Colonic mucosa (tissue), 4 donors: Measurements from ENCODE around the gene LRP1B. TPM values are rescaled to one million over a fixed set of nuclear protein-coding genes. Genes with fewer than 3 reads are reported as not detected.

Experiments used
- DNase-seq: peaks from one replicate; pipeline ENCODE4 v3.0.0-alpha.2; 2020
- H3K27ac ChIP-seq: fragments of 200-600 bp; one replicate; pipeline ENCODE4 v1.8.0; 2021
- H3K27me3 ChIP-seq: fragments of 200-600 bp; one replicate; pipeline ENCODE4 v1.8.0; 2021
- H3K36me3 ChIP-seq: fragments of 200-600 bp; one replicate; pipeline ENCODE4 v1.8.0; 2021
- H3K4me1 ChIP-seq: fragments of 200-600 bp; one replicate; pipeline ENCODE4 v1.8.0; 2021; ENCODE audit warnings: mild to moderate bottlenecking
- H3K4me3 ChIP-seq: fragments of 200-600 bp; one replicate; pipeline ENCODE4 v1.8.0; 2021
- H3K9ac ChIP-seq, 2 donors: one replicate each; pipeline ENCODE4 v1.7.0; 2013; ENCODE audit warnings: control low read depth in 2 of 2, low read depth in 2 of 2, low read length in 2 of 2
- H3K9me3 ChIP-seq: fragments of 200-600 bp; one replicate; pipeline ENCODE4 v1.8.0; 2021
- CTCF ChIP-seq: fragments of 200-600 bp; IDR thresholded peaks from one replicate; pipeline ENCODE4 v1.8.0; 2022; ENCODE audit warnings: antibody characterized with exemption, mild to moderate bottlenecking
- intact Hi-C: fragments of 100-400 bp; cut with DNase I; formaldehyde crosslinking; loops from one replicate; pipeline ENCODE4 v1.14.1; 2022
- total RNA-seq, 2 donors: library from RNA; stranded (reverse); fragmentation: NEBNext Ultra II Directional in 1 of 2; extraction: Animal tissue kit (Norgen Biotek cat#: 25700) in 1 of 2; gene quantifications; one replicate each; pipeline ENCODE4 v1.2.1, GENCODE V29; 2021
- donor health status: healthy.
- donor health status: DM: no; HTN: no; CAD: no.
- donor health status: DM: no; HTN: no; CAD: no.

The LRP1B gene
- total RNA-seq, 2 donors from 2014 or later = 0.10 to 0.19 TPM

GRCh38 chr2:140851258-140851981, 1279.4 kb downstream of the LRP1B start:
- H3K36me3 ChIP-seq = no peaks in the 10 kb centered on the region
- no peaks in the 10 kb centered on the region for H3K27me3 ChIP-seq
- H3K27ac ChIP-seq = no peak overlapping the region
- intact Hi-C loops = no loop called here
- H3K4me1 ChIP-seq = no peaks in the 10 kb centered on the region
- TF ChIP-seq CTCF = no peak
- H3K4me3 ChIP-seq = no peak overlapping the region
- H3K9ac ChIP-seq = no peak overlapping the region
- DNase-seq = no peak
- H3K9me3 ChIP-seq = no peaks in the 10 kb centered on the region

- H3K4me1 ChIP-seq = no peaks in the 10 kb centered on the region
- no peak for TF ChIP-seq CTCF
- intact Hi-C loops = no loop called here
- no peak for DNase-seq
- H3K9me3 ChIP-seq = no peaks in the 10 kb centered on the region
- H3K36me3 ChIP-seq = no peaks in the 10 kb centered on the region
- no peaks in the 10 kb centered on the region for H3K27me3 ChIP-seq
- no peak overlapping the region for H3K27ac ChIP-seq
- H3K9ac ChIP-seq = no peak overlapping the region
- H3K4me3 ChIP-seq = no peak overlapping the region
Observed at GRCh38 chr2:140843186-140843585, 1287.6 kb downstream of the LRP1B start.

GRCh38 chr2:140842110-140842509, 1288.7 kb downstream of the LRP1B start:
- Histone ChIP-seq H3K9ac (no peak overlapping the region), H3K9me3 (no peaks in the 10 kb centered on the region), H3K4me1 (no peaks in the 10 kb centered on the region), H3K27me3 (no peaks in the 10 kb centered on the region), H3K36me3 (no peaks in the 10 kb centered on the region), H3K27ac (no peak overlapping the region), H3K4me3 (no peak overlapping the region)
- DNase-seq = no peak
- no peak for TF ChIP-seq CTCF
- intact Hi-C loops = no loop called here

GRCh38 chr2:140841141-140841540, 1289.7 kb downstream of the LRP1B start:
- no peak for TF ChIP-seq CTCF

GRCh38 chr2:140836826-140837225, 1294.0 kb downstream of the LRP1B start:
- no peak for TF ChIP-seq CTCF
- Histone ChIP-seq H3K27me3 (no peaks in the 10 kb centered on the region), H3K4me3 (no peak overlapping the region), H3K36me3 (no peaks in the 10 kb centered on the region), H3K9me3 (no peaks in the 10 kb centered on the region), H3K9ac (no peak overlapping the region), H3K4me1 (no peaks in the 10 kb centered on the region), H3K27ac (no peak overlapping the region)
- DNase-seq = no peak
- intact Hi-C loops = no loop called here

More at GRCh38 chr2:140841141-140841540, 1289.7 kb downstream of the LRP1B start:
- Histone ChIP-seq H3K9ac (no peak overlapping the region), H3K9me3 (no peaks in the 10 kb centered on the region), H3K4me3 (no peak overlapping the region), H3K4me1 (no peaks in the 10 kb centered on the region), H3K27me3 (no peaks in the 10 kb centered on the region), H3K27ac (no peak overlapping the region), H3K36me3 (no peaks in the 10 kb centered on the region)
- no peak for DNase-seq
- intact Hi-C loops = no loop called here
